Astrocyte of the spinal cord (primary cell): Measurements from ENCODE around the gene XPO6.

ENCODE experiments used
- DNase-seq: peaks from one replicate; pipeline ENCODE4 v3.0.0; 2011; ENCODE audit warnings: low read depth, low spot score
- H3K4me3 ChIP-seq: 2 replicates; pipeline ENCODE4 v1.5.1; 2011; ENCODE audit warnings: low read depth, mild to moderate bottlenecking, low read length, moderate library complexity
- in situ Hi-C: cut with HindIII; loops from 2 replicates; pipeline ENCODE4 v1.10.0; 2017; ENCODE audit warnings: low sequenced_read_pairs
- TF ChIP-seq, protein P1 (sequence below): IDR thresholded peaks from 2 replicates; pipeline ENCODE4 v1.5.1; 2012; ENCODE audit warnings: low read depth, mild to moderate bottlenecking, low read length, inconsistent platforms

XPO6 gene

GRCh38 chr16:28064706-28065249 lies 147.0 kb downstream of the XPO6 start:
- TF ChIP-seq, protein P1, sequence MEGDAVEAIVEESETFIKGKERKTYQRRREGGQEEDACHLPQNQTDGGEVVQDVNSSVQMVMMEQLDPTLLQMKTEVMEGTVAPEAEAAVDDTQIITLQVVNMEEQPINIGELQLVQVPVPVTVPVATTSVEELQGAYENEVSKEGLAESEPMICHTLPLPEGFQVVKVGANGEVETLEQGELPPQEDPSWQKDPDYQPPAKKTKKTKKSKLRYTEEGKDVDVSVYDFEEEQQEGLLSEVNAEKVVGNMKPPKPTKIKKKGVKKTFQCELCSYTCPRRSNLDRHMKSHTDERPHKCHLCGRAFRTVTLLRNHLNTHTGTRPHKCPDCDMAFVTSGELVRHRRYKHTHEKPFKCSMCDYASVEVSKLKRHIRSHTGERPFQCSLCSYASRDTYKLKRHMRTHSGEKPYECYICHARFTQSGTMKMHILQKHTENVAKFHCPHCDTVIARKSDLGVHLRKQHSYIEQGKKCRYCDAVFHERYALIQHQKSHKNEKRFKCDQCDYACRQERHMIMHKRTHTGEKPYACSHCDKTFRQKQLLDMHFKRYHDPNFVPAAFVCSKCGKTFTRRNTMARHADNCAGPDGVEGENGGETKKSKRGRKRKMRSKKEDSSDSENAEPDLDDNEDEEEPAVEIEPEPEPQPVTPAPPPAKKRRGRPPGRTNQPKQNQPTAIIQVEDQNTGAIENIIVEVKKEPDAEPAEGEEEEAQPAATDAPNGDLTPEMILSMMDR: no peak
- in situ Hi-C loops: no loop called here
- no peak overlapping the region for H3K4me3 ChIP-seq
- no peak for DNase-seq

DNA sequence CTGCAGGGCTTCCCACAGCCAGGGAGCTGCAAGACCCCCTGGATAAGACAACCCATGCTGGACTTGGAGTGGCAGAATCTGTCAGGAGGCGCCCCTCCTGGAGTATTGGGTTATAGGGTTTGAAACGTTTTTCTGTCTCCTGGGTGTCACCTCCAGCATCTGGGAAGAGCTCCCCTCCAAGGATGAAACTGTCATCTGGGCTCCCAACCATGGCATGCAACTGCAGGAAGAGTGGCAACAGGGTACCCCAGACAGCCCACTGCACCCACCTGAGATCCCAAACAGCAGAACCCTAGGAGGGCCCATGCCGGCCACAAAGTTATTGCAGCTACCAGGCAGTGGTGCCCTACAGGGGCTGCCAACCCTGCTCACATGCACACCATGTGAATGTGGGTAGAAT lies 147.6 kb downstream of the XPO6 start:
- H3K4me3 ChIP-seq: no peak overlapping the region
- TF ChIP-seq, protein P1: no peak
- in situ Hi-C loops: no loop called here
- no peak for DNase-seq

DNA sequence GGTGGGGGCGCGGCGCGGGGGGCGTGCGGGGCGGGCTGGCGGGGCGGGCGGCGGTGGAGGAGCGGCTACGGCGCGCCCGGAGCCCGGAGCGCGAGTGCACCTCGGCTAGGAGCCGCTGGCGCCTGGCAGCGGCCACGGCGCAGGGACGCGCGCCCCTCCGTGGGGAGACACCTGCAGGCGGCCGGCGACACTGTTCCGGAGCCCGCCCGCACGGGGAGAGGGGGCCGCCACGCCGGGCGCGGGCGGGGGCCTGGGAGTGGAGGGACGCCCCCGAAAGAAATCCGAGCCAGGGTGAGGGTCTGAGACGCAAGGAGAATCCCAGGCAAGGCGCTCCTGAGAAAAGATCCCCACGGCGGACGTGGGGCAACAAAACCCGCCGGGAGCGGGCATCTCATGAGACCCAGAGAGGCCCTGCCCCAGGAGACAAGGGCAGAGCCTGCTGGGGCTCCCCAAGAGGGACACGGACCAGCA lies 148.1 kb downstream of the XPO6 start, which contains the start of gene GSG1L:
GSG1L (minus strand) TSS at position 124 of the 471 bp plus-strand sequence. CDS start 290 bp downstream, outside the sequence.
- TF ChIP-seq, protein P1: no peak
- no peak within 1 kb of the TSS for H3K4me3 ChIP-seq
- no peak for DNase-seq
- in situ Hi-C loops: no loop called here

GRCh38 chr16:28062847-28063521 lies 148.8 kb downstream of the XPO6 start:
- in situ Hi-C loops: no loop called here
- DNase-seq: no peak
- H3K4me3 ChIP-seq: no peak overlapping the region
- TF ChIP-seq, protein P1: no peak

GRCh38 chr16:28062261-28062846 lies 149.4 kb downstream of the XPO6 start:
- TF ChIP-seq, protein P1: no peak
- DNase-seq: no peak
- in situ Hi-C loops: no loop called here
- H3K4me3 ChIP-seq: no peak overlapping the region

DNA sequence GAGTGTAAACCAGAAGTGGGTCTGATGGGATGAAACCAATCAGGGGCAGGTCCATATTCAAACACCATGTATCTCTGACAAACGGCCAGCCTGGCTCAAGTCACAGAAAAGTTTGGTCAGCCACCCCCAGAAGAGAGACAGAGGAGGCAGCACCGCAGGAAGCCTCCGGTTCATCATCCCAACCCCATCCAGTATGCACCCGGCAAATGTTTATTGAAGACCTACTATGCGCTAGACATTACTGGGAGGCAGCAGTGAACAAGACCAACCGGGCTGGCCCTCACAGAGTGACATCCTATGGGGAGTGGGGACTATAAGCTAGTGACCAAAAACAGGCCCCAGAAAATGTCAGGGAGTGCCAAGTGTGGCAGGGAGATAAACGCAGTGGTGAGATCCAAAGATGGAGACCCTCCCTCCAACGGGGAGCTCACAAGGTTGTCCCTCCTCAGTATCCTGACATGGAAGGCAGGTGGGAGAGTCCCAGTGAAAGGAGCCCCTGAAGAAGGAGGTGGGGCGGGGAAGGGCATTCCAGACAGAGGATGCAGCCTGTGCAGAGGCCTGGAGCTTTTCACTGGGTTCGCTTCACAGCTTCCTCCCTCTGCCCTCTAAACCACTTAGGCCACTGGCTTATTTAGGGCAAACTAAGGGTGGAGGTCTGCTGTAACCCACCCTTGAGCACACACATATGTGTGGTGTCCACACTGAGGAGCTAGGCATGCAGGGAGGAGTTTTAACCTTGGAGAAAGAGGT lies 150.2 kb downstream of the XPO6 start:
- no peak overlapping the region for H3K4me3 ChIP-seq
- TF ChIP-seq, protein P1: no peak
- in situ Hi-C loops: no loop called here
- no peak for DNase-seq
